Gastroesophageal sphincter (tissue), 4 donors: ENCODE results near the gene KCNJ10. TPM values are rescaled to one million over a fixed set of nuclear protein-coding genes. Genes with fewer than 3 reads are reported as not detected.

Source experiments
- ATAC-seq: fragments of 150-250 bp; one replicate; pipeline ENCODE4 v1.9.1; 2016; ENCODE audit warnings: mild to moderate bottlenecking, moderate library complexity
- H3K27ac ChIP-seq, 4 donors: fragments of 200-600 bp; sonication (generic) in 3 of 4; 1 replicate in 3 of 4; 2 replicates in 1 of 4; pipeline ENCODE4 v1.5.1; 2016 to 2019
- H3K27me3 ChIP-seq: fragments of 200-600 bp; sonication (generic); one replicate; pipeline ENCODE4 v1.5.1; 2019
- H3K36me3 ChIP-seq, 2 donors: fragments of 200-600 bp; sonication (generic); one replicate each; pipeline ENCODE4 v1.5.1; 2019; ENCODE audit warnings: control low read depth in 1 of 2
- H3K4me1 ChIP-seq, 3 donors: fragments of 200-600 bp; sonication (generic); 1 replicate in 2 of 3; 2 replicates in 1 of 3; pipeline ENCODE4 v1.5.1; 2016 to 2019; ENCODE audit warnings: control low read depth in 2 of 3
- H3K4me3 ChIP-seq, 2 donors: fragments of 200-600 bp; sonication (generic); one replicate each; pipeline ENCODE4 v1.5.1; 2019; ENCODE audit warnings: mild to moderate bottlenecking in 1 of 2, moderate library complexity in 1 of 2
- H3K9me3 ChIP-seq, 3 donors: fragments of 200-600 bp; sonication (generic); one replicate each; pipeline ENCODE4 v1.5.1; 2017 to 2019; ENCODE audit warnings: control low read depth in 2 of 3
- CTCF ChIP-seq, 4 experiments: fragments of 200-600 bp in 2 of 4; fragments of 450-650 bp in 2 of 4; sonication (generic) in 1 of 4; IDR thresholded peaks; one replicate each; pipeline ENCODE4 v1.5.1; 2017 to 2019; ENCODE audit warnings: antibody characterized with exemption in 4 of 4, mild to moderate bottlenecking in 2 of 4, moderate library complexity in 2 of 4
- EP300 ChIP-seq: sonication (generic); formaldehyde crosslinking; IDR thresholded peaks from one replicate; pipeline ENCODE4 v1.6.1; 2017; ENCODE audit warnings: antibody characterized with exemption, mild to moderate bottlenecking
- POLR2A ChIP-seq, 2 donors: fragments of 450-650 bp; IDR thresholded peaks; one replicate each; pipeline ENCODE4 v1.6.1; 2017; ENCODE audit warnings: antibody characterized with exemption in 2 of 2, mild to moderate bottlenecking in 2 of 2, moderate library complexity in 1 of 2
- POLR2AphosphoS5 ChIP-seq: sonication (generic); formaldehyde crosslinking; IDR thresholded peaks from one replicate; pipeline ENCODE4 v1.6.1; 2017; ENCODE audit warnings: antibody characterized with exemption
- WGBS, 2 donors: methylation state at CpG; one replicate each; pipeline ENCODE4 v1.1.5; 2018; ENCODE audit warnings: low coverage in 1 of 2; 5-methylcytosine and 5-hydroxymethylcytosine counted together
- total RNA-seq, 4 donors: library from RNA; depleted of rRNA; stranded (reverse); fragments of >200 nt; gene quantifications; one replicate each; pipeline ENCODE4 v1.1.0, GENCODE V29; 2016

The KCNJ10 gene
- total RNA-seq, 4 donors from 2014 or later = not detected

- Histone ChIP-seq H3K9me3 (no peaks in the 10 kb centered on the region), H3K27ac (no peak overlapping the region), H3K4me1 (peaks cover 0 to 12% (median 7%) of the 10 kb centered on the region in 3 donors), H3K36me3 (no peaks in the 10 kb centered on the region), H3K4me3 (no peak overlapping the region), H3K27me3 (peaks cover 74% of the 10 kb centered on the region)
- TF ChIP-seq CTCF (IDR thresholded peaks at IDR 0.05) = no peak
- no peak for TF ChIP-seq EP300
- no peak for TF ChIP-seq POLR2AphosphoS5
- no peak for TF ChIP-seq POLR2A (IDR thresholded peaks at IDR 0.05)
- ATAC-seq = no peak
- WGBS, 2 donors = 54 to 57% methylated on average over 3 to 4 of the region's 4 CpGs
These were observed 9.5 kb upstream of the KCNJ10 start for GRCh38 chr1:160079448-160079847.

GRCh38 chr1:160078512-160079195 lies 8.7 kb upstream of the KCNJ10 start:
- no peak overlapping the region for H3K4me3 ChIP-seq
- H3K27ac ChIP-seq = no peak overlapping the region
- peaks cover 70% of the 10 kb centered on the region for H3K27me3 ChIP-seq
- 20 to 34% methylated on average over 6 of the region's 8 CpGs for WGBS, 2 donors
- H3K4me1 ChIP-seq = peaks cover 0 to 4% (median under 1%) of the 10 kb centered on the region in 3 donors
- H3K9me3 ChIP-seq = no peaks in the 10 kb centered on the region
- TF ChIP-seq CTCF (IDR thresholded peaks at IDR 0.05) = peak in 2 of 4 experiments; percentile 28 to 65
- no peak for TF ChIP-seq EP300
- ATAC-seq = no peak
- H3K36me3 ChIP-seq = no peaks in the 10 kb centered on the region

GRCh38 chr1:160077486-160077885 lies 7.5 kb upstream of the KCNJ10 start:
- Histone ChIP-seq H3K27ac (no peak overlapping the region), H3K9me3 (no peaks in the 10 kb centered on the region), H3K4me1 (no peaks in the 10 kb centered on the region), H3K27me3 (peaks cover 65% of the 10 kb centered on the region), H3K4me3 (no peak overlapping the region), H3K36me3 (no peaks in the 10 kb centered on the region)
- TF ChIP-seq POLR2AphosphoS5 (no peak), POLR2A (IDR thresholded peaks at IDR 0.05) (no peak), EP300 (no peak), CTCF (IDR thresholded peaks at IDR 0.05) (no peak)
- ATAC-seq = no peak

GRCh38 chr1:160076295-160076694 lies 6.3 kb upstream of the KCNJ10 start:
- peaks cover 65% of the 10 kb centered on the region for H3K27me3 ChIP-seq
- H3K9me3 ChIP-seq = no peaks in the 10 kb centered on the region
- H3K36me3 ChIP-seq = no peaks in the 10 kb centered on the region
- no peak for TF ChIP-seq EP300
- TF ChIP-seq POLR2AphosphoS5 = no peak
- TF ChIP-seq POLR2A (IDR thresholded peaks at IDR 0.05) = no peak
- no peak for TF ChIP-seq CTCF (IDR thresholded peaks at IDR 0.05)
- H3K4me1 ChIP-seq = no peaks in the 10 kb centered on the region
- H3K4me3 ChIP-seq = no peak overlapping the region
- H3K27ac ChIP-seq = no peak overlapping the region
- ATAC-seq = no peak
- WGBS, 2 donors = 77 to 83% methylated on average over 1 to 3 of the region's 3 CpGs

- Histone ChIP-seq H3K9me3 (no peaks in the 10 kb centered on the region), H3K36me3 (no peaks in the 10 kb centered on the region), H3K4me3 (no peak overlapping the region), H3K27ac (no peak overlapping the region), H3K27me3 (peaks cover 61% of the 10 kb centered on the region), H3K4me1 (peaks cover 0 to 2% (median 0%) of the 10 kb centered on the region in 3 donors)
- no peak for ATAC-seq
- TF ChIP-seq POLR2AphosphoS5 (no peak), POLR2A (IDR thresholded peaks at IDR 0.05) (no peak), EP300 (no peak), CTCF (IDR thresholded peaks at IDR 0.05) (no peak)
- 40 to 58% methylated on average over 2 of the region's 2 CpGs for WGBS, 2 donors
These were observed 5.9 kb upstream of the KCNJ10 start for GRCh38 chr1:160075836-160076235.
